GM18861 (cell line): ENCODE results near the gene MASP2.
"Not testable (repeated sequence)": the region's sequence is repeated elsewhere in the genome, so short reads cannot be mapped to it uniquely, and the experiment has no call there.

ENCODE experiments used
- ATAC-seq: cut with Tn5 transposase; IDR thresholded peaks from one replicate; pipeline ENCODE4 v1.9.1; 2021; ENCODE audit not compliant: unreplicated experiment

Gene MASP2

DNA sequence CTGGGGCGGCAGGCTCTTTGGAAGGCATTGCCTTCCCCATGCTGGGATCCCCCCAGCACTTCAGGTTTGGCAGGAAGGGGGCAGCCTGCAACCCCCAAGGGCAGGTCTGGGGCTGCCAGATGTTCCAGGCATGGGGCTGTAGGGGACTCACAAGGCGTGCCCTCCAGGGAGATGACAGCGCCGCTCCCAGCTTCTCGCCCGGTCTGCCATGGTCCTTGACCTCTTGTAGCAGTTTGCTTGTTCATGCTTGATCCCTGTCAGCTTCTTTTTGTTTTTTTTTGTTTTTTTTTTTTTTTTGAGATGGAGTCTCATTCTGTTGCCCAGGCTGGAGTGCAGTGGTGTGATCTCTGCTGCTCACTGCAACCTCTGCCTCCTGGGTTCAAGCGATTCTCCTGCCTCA, 56.2 kb downstream of the MASP2 start:
- no peak for ATAC-seq

GRCh38 chr1:10989920-10990516, 57.0 kb downstream of the MASP2 start:
- ATAC-seq = not testable (repeated sequence)

DNA sequence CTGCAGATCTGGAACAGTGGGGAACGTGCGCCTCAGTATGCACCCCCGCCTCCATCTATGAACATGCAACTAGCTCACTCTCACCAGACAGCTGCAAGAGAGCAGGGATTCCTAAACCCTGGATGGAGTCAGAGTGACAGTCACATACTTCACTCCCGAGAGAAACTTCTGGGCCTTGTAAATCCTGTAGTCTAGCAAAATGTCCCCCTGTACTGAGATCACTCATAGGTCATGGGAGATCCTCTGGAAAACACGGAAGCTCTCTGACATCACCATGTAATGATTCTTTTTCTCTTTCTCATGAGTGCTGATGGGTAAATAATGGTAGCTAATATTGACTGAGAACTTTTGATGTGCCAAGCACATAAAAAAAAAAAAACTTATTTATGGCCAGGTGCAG, 57.9 kb downstream of the MASP2 start:
- ATAC-seq = no peak

- no peak for ATAC-seq
Measured at GRCh38 chr1:10987840-10988417, 59.1 kb downstream of the MASP2 start.

DNA sequence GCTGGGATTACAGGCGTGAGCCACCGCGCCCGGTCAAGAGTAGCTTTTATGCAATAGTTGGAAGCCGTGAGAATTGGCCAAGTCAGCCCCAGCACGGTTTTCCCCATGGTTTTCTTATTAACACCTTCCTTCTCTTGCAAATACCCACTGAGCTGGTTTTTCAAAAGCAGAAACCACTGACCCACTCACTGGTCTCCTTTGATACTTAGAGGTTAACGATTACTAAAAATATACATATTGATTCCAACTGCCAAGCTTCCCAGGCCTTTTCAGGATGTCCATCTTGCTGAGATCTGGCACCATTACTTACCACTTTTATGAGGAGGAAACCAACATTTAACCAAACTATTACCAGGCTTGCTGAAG, 60.5 kb downstream of the MASP2 start:
- no peak for ATAC-seq

DNA sequence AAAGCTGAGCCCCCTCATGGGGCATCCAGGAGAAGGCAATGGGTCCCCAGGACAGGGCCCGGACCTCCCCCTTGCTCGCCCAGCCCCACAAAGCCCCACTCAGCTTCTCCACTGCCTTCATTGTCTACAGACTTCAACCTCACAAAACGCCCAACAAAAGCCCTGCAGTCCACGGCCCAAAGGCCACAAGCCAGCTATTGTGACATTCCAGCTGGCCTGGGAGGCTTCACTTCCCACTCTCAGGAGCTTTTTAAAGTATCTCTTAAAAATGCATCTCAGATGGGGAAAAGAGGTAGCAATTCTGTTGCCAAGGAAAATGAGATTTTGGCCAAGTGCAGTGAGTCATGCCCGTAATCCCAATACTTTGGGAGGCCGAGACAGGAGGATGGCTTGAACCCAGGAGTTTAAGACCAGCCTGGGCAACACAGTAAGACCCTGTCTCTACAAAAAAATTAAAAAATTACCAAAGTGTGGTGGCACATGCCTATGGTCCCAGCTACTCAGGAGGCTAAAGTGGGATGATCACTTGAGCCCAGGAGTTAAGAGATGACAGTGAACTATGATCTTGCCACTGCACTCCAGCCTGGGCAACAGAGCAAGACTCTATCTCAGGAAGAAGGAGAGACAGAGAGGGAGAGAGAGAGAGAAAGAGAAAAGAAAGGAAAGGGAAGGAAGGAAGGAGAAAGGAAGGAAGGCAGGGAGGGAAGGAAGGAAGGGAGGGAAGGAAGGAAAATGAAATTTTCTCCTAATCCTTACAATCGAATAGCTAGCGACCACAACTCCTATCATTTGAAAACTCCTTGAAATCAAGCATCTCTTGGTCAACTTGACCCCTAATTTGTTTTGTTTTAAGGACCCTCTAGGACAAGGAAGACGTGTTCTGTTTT, 66.0 kb downstream of the MASP2 start:
- ATAC-seq = no peak

- ATAC-seq = no peak
Measured at GRCh38 chr1:10980094-10980577, 66.9 kb downstream of the MASP2 start.

DNA sequence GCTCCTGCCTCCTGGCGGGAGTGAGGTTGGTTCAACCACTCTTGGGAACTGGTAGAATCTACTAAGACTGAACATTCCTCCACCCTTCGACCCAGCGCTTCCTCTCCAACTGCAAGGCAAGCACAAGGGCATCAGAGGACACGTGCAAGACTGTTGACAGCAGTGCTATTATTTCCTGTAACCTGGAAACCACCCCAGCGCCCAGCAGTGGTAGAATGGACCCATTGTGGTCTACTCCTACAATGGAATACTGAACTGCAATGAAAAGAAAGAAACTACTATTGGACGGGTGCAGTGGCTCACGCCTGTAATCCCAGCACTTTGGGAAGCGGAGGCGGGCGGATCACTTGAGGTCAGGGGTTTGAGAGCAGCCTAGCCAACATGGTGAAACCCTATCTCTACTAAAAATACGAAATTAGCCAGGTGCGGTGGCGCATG, 67.5 kb downstream of the MASP2 start:
- no peak for ATAC-seq

- ATAC-seq = no peak
Measured at GRCh38 chr1:10978719-10979118, 68.3 kb downstream of the MASP2 start.
